Uterus (tissue), 2 donors: ENCODE data around the gene WWOX.

Source experiments
- POLR2A ChIP-seq, 2 donors: fragments of 450-650 bp; IDR thresholded peaks; one replicate each; pipeline ENCODE4 v1.6.1; 2016; ENCODE audit warnings: antibody characterized with exemption in 2 of 2, mild to moderate bottlenecking in 1 of 2, moderate library complexity in 1 of 2
- TF ChIP-seq, protein P1 (sequence below), 4 experiments: fragments of 200-600 bp in 2 of 4; fragments of 450-650 bp in 2 of 4; sonication (generic) in 2 of 4; IDR thresholded peaks; one replicate each; pipeline ENCODE4 v1.5.1; 2016 to 2019; ENCODE audit warnings: antibody characterized with exemption in 4 of 4, mild to moderate bottlenecking in 2 of 4, moderate library complexity in 1 of 4

- TF ChIP-seq POLR2A (IDR thresholded peaks at IDR 0.05), result no peak
- TF ChIP-seq, protein P1, sequence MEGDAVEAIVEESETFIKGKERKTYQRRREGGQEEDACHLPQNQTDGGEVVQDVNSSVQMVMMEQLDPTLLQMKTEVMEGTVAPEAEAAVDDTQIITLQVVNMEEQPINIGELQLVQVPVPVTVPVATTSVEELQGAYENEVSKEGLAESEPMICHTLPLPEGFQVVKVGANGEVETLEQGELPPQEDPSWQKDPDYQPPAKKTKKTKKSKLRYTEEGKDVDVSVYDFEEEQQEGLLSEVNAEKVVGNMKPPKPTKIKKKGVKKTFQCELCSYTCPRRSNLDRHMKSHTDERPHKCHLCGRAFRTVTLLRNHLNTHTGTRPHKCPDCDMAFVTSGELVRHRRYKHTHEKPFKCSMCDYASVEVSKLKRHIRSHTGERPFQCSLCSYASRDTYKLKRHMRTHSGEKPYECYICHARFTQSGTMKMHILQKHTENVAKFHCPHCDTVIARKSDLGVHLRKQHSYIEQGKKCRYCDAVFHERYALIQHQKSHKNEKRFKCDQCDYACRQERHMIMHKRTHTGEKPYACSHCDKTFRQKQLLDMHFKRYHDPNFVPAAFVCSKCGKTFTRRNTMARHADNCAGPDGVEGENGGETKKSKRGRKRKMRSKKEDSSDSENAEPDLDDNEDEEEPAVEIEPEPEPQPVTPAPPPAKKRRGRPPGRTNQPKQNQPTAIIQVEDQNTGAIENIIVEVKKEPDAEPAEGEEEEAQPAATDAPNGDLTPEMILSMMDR (IDR thresholded peaks at IDR 0.05), result no peak
These were observed 1066.1 kb downstream of the WWOX start for GRCh38 chr16:79165506-79165905.
